DND-41 (cell line): ENCODE measurements around the gene RCOR1.
A peak's percentile ranks its signal among the peaks of the same experiment; 100 is the strongest.

Experiments
- CTCF ChIP-seq: IDR thresholded peaks from 2 replicates; pipeline ENCODE4 v1.5.1; 2012; ENCODE audit warnings: borderline replicate concordance, low read length, moderate library complexity, mild to moderate bottlenecking; ENCODE audit not compliant: poor library complexity, severe bottlenecking; ENCODE audit errors: extremely low read depth
- EZH2 ChIP-seq: IDR thresholded peaks from 3 replicates; pipeline ENCODE4 v1.6.1; 2012; ENCODE audit warnings: borderline replicate concordance, low read depth, mild to moderate bottlenecking, moderate library complexity, low read length, inconsistent platforms; ENCODE audit not compliant: severe bottlenecking

DNA sequence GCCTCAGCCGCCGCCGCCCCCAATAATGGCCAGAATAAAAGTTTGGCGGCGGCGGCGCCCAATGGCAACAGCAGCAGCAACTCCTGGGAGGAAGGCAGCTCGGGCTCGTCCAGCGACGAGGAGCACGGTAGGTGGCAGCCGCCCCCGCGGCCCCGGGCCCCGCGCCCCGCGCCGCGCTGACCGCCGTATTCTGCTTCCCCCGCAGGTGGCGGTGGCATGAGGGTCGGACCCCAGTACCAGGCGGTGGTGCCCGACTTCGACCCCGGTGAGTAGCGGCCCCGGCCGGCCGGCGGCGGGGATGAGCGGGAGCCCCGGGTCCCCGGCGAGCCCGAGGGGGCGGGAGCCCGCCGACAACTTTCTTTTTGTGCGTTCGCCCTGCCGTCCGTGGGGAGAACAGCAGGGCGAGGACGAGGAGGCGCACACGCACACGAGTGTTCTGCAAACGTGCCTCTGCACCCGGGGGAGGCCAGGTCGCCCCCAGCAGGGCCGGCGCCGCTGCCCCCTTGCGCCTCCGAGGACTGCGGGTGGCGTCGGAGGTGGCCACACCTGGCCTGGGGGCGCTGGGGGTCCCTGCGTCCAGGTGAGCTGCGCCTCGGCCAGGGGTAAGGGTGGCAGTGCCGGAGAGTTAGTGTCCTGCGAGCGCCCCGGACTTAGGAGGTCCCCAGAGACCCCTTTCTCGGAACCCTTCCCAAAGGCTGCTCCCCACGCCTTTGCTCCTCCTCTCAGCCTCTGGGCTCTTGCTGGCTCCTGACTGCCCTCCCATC lies 794 bp downstream of the RCOR1 start:
- TF ChIP-seq CTCF (peak; percentile 47), EZH2 (no peak)
